ENCODE measurements around the gene CYSLTR2. TPM values are rescaled to one million over a fixed set of nuclear protein-coding genes. Genes with fewer than 3 reads are reported as not detected.
A peak's percentile ranks its signal among the peaks of the same experiment; 100 is the strongest.

CYSLTR2 gene
- total and polyA plus RNA-seq, 11 donors: 1.8 to 11.5 (median 5.4) TPM

DNA sequence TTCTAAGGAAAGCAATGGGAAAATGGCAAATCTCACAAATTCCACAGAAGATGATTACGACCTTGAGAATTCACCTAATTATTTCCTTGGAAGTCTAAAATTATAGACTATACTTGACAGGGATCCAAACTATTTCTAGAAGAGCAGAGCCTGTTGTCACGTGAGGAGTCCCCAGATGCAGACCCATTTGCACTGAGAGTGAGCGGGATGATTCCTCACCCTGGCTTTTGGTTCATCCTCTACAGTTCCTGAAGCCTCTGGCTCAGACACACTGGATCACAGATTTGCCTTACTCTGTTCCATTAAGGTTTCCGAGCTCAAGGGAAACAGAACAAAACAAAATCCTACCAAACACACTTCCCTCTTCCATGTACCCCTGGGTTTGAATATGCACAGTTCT is 23.0 kb upstream of the CYSLTR2 start:
- no peak for DNase-seq
- WGBS, 4 donors: 54 to 66% (median 62%) methylated on average over 4 of the region's 4 CpGs
- TF ChIP-seq CTCF (IDR thresholded peaks at IDR 0.05) (no peak), POLR2A (IDR thresholded peaks at IDR 0.05) (no peak)
- Histone ChIP-seq H3K27ac (peak overlapping the region in 9 of 12 donors; percentile 9 to 68 (median 46)), H3K9me3 (peaks cover 0 to 20% (median 7%) of the 10 kb centered on the region in 12 donors), H3K4me3 (no peak overlapping the region), H3K27me3 (no peaks in the 10 kb centered on the region), H3K4me1 (peaks cover 0 to 37% (median 10%) of the 10 kb centered on the region in 12 donors), H3K36me3 (no peaks in the 10 kb centered on the region)
- intact Hi-C loops (cut with DNase I): loop anchor here in 1 of 10 donors (2.0 kb wide), 1 partner anchor 22 kb away; the partner anchor contains the start of gene CYSLTR2
- ATAC-seq: peak in 1 of 4 donors; percentile 42

DNA sequence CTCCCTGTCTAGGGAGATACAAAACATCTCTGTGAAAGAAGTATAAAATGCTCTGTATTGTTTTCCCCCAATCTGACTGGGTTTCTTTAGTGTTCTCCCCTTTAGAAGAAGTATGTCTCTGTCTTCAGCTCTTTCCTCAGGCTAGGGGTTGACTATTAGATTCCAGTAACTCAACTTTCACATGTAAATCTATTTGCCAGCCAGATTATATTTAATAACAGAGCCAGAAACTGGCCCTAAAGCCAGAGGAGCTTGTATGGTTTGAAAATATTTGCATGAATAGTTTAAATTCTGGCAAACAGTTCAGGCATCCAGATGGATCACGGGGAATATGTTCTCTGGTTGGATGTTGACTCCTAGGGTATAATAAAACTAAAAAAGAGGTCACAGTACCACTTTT is 22.3 kb upstream of the CYSLTR2 start:
- no peak for TF ChIP-seq POLR2A (IDR thresholded peaks at IDR 0.05)
- no peak for TF ChIP-seq CTCF (IDR thresholded peaks at IDR 0.05)
- intact Hi-C loops (cut with DNase I): loop anchor here in 1 of 10 donors (2.0 kb wide), 1 partner anchor 21 kb away; the partner anchor contains the start of gene CYSLTR2
- DNase-seq: no peak
- Histone ChIP-seq H3K36me3 (no peaks in the 10 kb centered on the region), H3K9me3 (peaks cover 0 to 26% (median 12%) of the 10 kb centered on the region in 12 donors), H3K27ac (peak overlapping the region in 8 of 12 donors; percentile 9 to 68 (median 48)), H3K27me3 (no peaks in the 10 kb centered on the region), H3K4me1 (peaks cover 0 to 33% (median 6%) of the 10 kb centered on the region in 12 donors), H3K4me3 (no peak overlapping the region)
- no peak for ATAC-seq
- WGBS, 4 donors: 73 to 84% (median 79%) methylated on average over 1 of the region's 1 CpG

GRCh38 chr13:48633700-48634099 is 20.0 kb upstream of the CYSLTR2 start:
- TF ChIP-seq CTCF (IDR thresholded peaks at IDR 0.05): no peak
- no peak for TF ChIP-seq POLR2A (IDR thresholded peaks at IDR 0.05)
- intact Hi-C loops (cut with DNase I): no loop called here
- no peak for ATAC-seq
- Histone ChIP-seq H3K4me3 (no peak overlapping the region), H3K27me3 (no peaks in the 10 kb centered on the region), H3K36me3 (no peaks in the 10 kb centered on the region), H3K27ac (no peak overlapping the region), H3K9me3 (peaks cover 0 to 33% (median 14%) of the 10 kb centered on the region in 12 donors), H3K4me1 (peaks cover 0 to 21% (median 2%) of the 10 kb centered on the region in 12 donors)
- DNase-seq: no peak
- WGBS, 4 donors: 75 to 82% (median 76%) methylated on average over 3 of the region's 3 CpGs

GRCh38 chr13:48634636-48635035 is 19.1 kb upstream of the CYSLTR2 start:
- no peak overlapping the region for H3K4me3 ChIP-seq
- no peak overlapping the region for H3K27ac ChIP-seq
- no peaks in the 10 kb centered on the region for H3K27me3 ChIP-seq
- TF ChIP-seq CTCF (IDR thresholded peaks at IDR 0.05): no peak
- TF ChIP-seq POLR2A (IDR thresholded peaks at IDR 0.05): no peak
- DNase-seq (no peak), ATAC-seq (no peak)
- intact Hi-C loops (cut with DNase I): no loop called here
- H3K4me1 ChIP-seq: peaks cover 0 to 21% (median 2%) of the 10 kb centered on the region in 12 donors
- H3K9me3 ChIP-seq: peaks cover 0 to 33% (median 14%) of the 10 kb centered on the region in 12 donors
- H3K36me3 ChIP-seq: no peaks in the 10 kb centered on the region
